C4-2B (cell line): ENCODE results near the gene SULT1C3.

Experiments
- CTCF ChIP-seq: fragments of 450-650 bp; conservative IDR thresholded peaks from 2 replicates; pipeline ENCODE4 v1.5.1; 2017; ENCODE audit warnings: mild to moderate bottlenecking
- ZFX ChIP-seq: fragments of 450-650 bp; IDR thresholded peaks from 2 replicates; pipeline ENCODE4 v1.6.1; 2017

DNA sequence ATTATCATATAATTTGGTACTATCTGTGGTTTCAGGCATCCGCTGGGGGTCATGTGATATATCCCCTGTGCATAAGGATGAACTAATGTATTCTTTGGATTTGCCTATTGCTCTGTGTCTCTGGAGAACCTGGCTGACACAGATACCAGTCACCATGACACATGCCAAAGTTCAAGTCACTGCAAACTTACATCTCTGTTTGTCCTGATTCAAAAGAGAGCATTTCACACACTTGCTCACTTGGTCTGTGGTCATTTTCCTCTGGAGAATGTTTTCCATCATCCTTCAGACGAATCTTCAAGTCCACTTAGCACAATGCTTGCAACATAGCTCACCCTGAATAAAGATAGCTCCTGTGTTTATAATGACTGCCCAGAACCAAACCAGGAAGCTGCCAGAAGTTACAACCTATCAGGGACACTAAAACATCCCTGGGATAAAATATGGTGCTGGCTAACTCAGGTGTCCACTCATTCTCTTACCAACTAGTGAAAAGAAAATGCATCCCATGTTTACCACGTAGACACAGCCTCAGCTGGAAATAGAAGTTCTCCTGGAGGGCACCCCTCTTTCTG lies 18.1 kb downstream of the SULT1C3 start:
- TF ChIP-seq CTCF (no peak), ZFX (no peak)
